ENCODE measurements around the gene CD82. TPM values are rescaled to one million over a fixed set of nuclear protein-coding genes. Genes with fewer than 3 reads are reported as not detected.

The CD82 gene
- total RNA-seq, 1 donor = 23.2 TPM

GRCh38 chr11:44532809-44533208 is 32.7 kb upstream of the CD82 start:
- TF ChIP-seq CTCF (IDR thresholded peaks at IDR 0.05; ENCODE audit: extremely low read depth, low read depth, low read length) = no peak
- no peak for DNase-seq (ENCODE audit: insufficient read length, low spot score, missing footprints)
- H4K20me1 ChIP-seq (ENCODE audit: insufficient read depth, low read length) = no peaks in the 10 kb centered on the region
- no peak overlapping the region for H3K4me3 ChIP-seq (ENCODE audit: insufficient read depth, low read length)
- no peak overlapping the region for H3K4me2 ChIP-seq (ENCODE audit: insufficient read depth, low read length)
- no peaks in the 10 kb centered on the region for H3K79me2 ChIP-seq (ENCODE audit: insufficient read depth, low read length)
- no peak overlapping the region for H3K27ac ChIP-seq (ENCODE audit: low read depth, low read length)
- H3K4me1 ChIP-seq (ENCODE audit: insufficient read depth, low read length) = peaks cover 12% of the 10 kb centered on the region
- H3K27me3 ChIP-seq (ENCODE audit: insufficient read depth, low read length) = peaks cover 3% of the 10 kb centered on the region
- no peaks in the 10 kb centered on the region for H3K36me3 ChIP-seq (ENCODE audit: insufficient read depth, low read length)
- H3K9me3 ChIP-seq (ENCODE audit: low read depth, low read length) = no peaks in the 10 kb centered on the region
- no peak overlapping the region for H2AFZ ChIP-seq (ENCODE audit: low read length)

GRCh38 chr11:44533921-44534711 is 31.3 kb upstream of the CD82 start:
- H3K4me2 ChIP-seq (ENCODE audit: insufficient read depth, low read length) = no peak overlapping the region
- H3K9me3 ChIP-seq (ENCODE audit: low read depth, low read length) = no peaks in the 10 kb centered on the region
- peaks cover 8% of the 10 kb centered on the region for H3K4me1 ChIP-seq (ENCODE audit: insufficient read depth, low read length)
- H3K27me3 ChIP-seq (ENCODE audit: insufficient read depth, low read length) = peaks cover 3% of the 10 kb centered on the region
- DNase-seq (ENCODE audit: insufficient read length, low spot score, missing footprints) = peak; percentile 34
- no peak overlapping the region for H3K4me3 ChIP-seq (ENCODE audit: insufficient read depth, low read length)
- no peak overlapping the region for H2AFZ ChIP-seq (ENCODE audit: low read length)
- H3K36me3 ChIP-seq (ENCODE audit: insufficient read depth, low read length) = no peaks in the 10 kb centered on the region
- no peak for TF ChIP-seq CTCF (IDR thresholded peaks at IDR 0.05; ENCODE audit: extremely low read depth, low read depth, low read length)
- H3K79me2 ChIP-seq (ENCODE audit: insufficient read depth, low read length) = no peaks in the 10 kb centered on the region
- no peaks in the 10 kb centered on the region for H4K20me1 ChIP-seq (ENCODE audit: insufficient read depth, low read length)
- no peak overlapping the region for H3K27ac ChIP-seq (ENCODE audit: low read depth, low read length)

DNA sequence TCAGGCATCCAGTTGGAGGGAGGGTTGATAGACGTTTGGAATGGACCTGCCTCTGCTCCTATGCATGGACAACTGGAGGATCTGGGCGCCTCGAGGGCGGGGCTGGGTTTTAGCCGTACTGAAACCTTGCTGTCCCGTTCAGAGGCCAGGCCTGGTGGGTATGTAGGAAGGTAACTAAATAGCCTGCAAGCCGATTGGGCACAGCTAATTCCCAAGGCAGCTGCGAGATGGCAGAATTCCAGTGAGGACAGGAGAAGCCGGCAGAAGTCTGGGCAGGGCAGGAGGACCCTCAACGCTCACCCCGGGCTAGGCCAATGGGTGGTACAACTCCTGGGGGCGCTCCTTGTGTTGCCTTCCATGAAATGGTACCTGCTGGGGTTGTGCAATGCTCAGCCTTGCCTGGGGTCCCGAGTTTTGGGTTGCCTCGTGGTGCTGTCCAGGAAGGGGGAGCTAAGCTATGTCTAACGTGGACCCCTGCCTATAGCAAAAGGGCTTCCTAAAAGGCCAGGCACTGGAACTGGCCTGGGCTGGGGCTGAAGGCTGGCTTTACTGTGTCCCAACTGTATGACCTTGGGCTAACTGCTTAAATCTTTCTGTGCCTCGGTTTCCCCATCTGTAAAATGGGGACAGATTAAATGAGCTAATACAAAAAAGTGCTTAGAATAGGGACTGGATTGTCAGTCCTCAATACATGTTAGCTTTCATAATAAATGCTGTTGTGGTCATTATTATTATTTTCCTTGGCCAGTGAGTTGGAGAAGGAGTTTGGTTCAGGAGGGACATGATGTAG is 30.1 kb upstream of the CD82 start:
- peaks cover 3% of the 10 kb centered on the region for H3K27me3 ChIP-seq (ENCODE audit: insufficient read depth, low read length)
- H3K36me3 ChIP-seq (ENCODE audit: insufficient read depth, low read length) = no peaks in the 10 kb centered on the region
- H3K4me2 ChIP-seq (ENCODE audit: insufficient read depth, low read length) = no peak overlapping the region
- H4K20me1 ChIP-seq (ENCODE audit: insufficient read depth, low read length) = no peaks in the 10 kb centered on the region
- TF ChIP-seq CTCF (IDR thresholded peaks at IDR 0.05; ENCODE audit: extremely low read depth, low read depth, low read length) = no peak
- H3K9me3 ChIP-seq (ENCODE audit: low read depth, low read length) = no peaks in the 10 kb centered on the region
- H3K4me3 ChIP-seq (ENCODE audit: insufficient read depth, low read length) = no peak overlapping the region
- H3K79me2 ChIP-seq (ENCODE audit: insufficient read depth, low read length) = no peaks in the 10 kb centered on the region
- H2AFZ ChIP-seq (ENCODE audit: low read length) = no peak overlapping the region
- no peak overlapping the region for H3K27ac ChIP-seq (ENCODE audit: low read depth, low read length)
- peaks cover 3% of the 10 kb centered on the region for H3K4me1 ChIP-seq (ENCODE audit: insufficient read depth, low read length)
- peak; percentile 41 for DNase-seq (ENCODE audit: insufficient read length, low spot score, missing footprints)
